ENCODE results near the gene TMC5.

The TMC5 gene

GRCh38 chr16:19478505-19478904 lies 60.8 kb downstream of the TMC5 start:
- DNase-seq (ENCODE audit: low spot score): no peak
- POLR2A ChIA-PET (ENCODE audit: low non-redundant PET): no interaction called here
- H3K27ac ChIP-seq: no peak overlapping the region
- CTCF ChIA-PET: interaction anchor here (0.6 kb wide), 1 partner anchor 429 kb away, joined by 4 read pairs; no protein-coding TSS in a partner anchor
- TF ChIP-seq CTCF (conservative IDR thresholded peaks at IDR 0.05; ENCODE audit: low read depth): no peak

- no peak overlapping the region for H3K27ac ChIP-seq
- ChIA-PET CTCF (interaction anchor here (0.6 kb wide), 1 partner anchor 428 kb away, joined by 4 read pairs; no protein-coding TSS in a partner anchor), POLR2A (ENCODE audit: low non-redundant PET) (no interaction called here)
- DNase-seq (ENCODE audit: low spot score): no peak
- TF ChIP-seq CTCF (conservative IDR thresholded peaks at IDR 0.05; ENCODE audit: low read depth): no peak
Observed at GRCh38 chr16:19479302-19479721, 61.6 kb downstream of the TMC5 start.

- no peak for TF ChIP-seq CTCF (conservative IDR thresholded peaks at IDR 0.05; ENCODE audit: low read depth)
- ChIA-PET POLR2A (ENCODE audit: low non-redundant PET) (no interaction called here), CTCF (interaction anchor here (0.8 kb wide), 1 partner anchor 394 kb away, joined by 3 read pairs; no protein-coding TSS in a partner anchor)
- DNase-seq (ENCODE audit: low spot score): no peak
- H3K27ac ChIP-seq: no peak overlapping the region
Observed at GRCh38 chr16:19481296-19481695, 63.6 kb downstream of the TMC5 start.

- no peak for DNase-seq (ENCODE audit: low spot score)
- POLR2A ChIA-PET (ENCODE audit: low non-redundant PET): no interaction called here
- no peak overlapping the region for H3K27ac ChIP-seq
- CTCF ChIA-PET: no interaction called here
- TF ChIP-seq CTCF (conservative IDR thresholded peaks at IDR 0.05; ENCODE audit: low read depth): no peak
Observed at GRCh38 chr16:19481769-19482168, 64.1 kb downstream of the TMC5 start.

GRCh38 chr16:19482291-19482690 lies 64.6 kb downstream of the TMC5 start:
- ChIA-PET CTCF (no interaction called here), POLR2A (ENCODE audit: low non-redundant PET) (no interaction called here)
- no peak for DNase-seq (ENCODE audit: low spot score)

GRCh38 chr16:19484096-19484495 lies 66.4 kb downstream of the TMC5 start:
- ChIA-PET CTCF (no interaction called here), POLR2A (ENCODE audit: low non-redundant PET) (no interaction called here)
- no peak for DNase-seq (ENCODE audit: low spot score)
- TF ChIP-seq CTCF (conservative IDR thresholded peaks at IDR 0.05; ENCODE audit: low read depth): no peak
- no peak overlapping the region for H3K27ac ChIP-seq

More at GRCh38 chr16:19482291-19482690, 64.6 kb downstream of the TMC5 start:
- no peak overlapping the region for H3K27ac ChIP-seq
- TF ChIP-seq CTCF (conservative IDR thresholded peaks at IDR 0.05; ENCODE audit: low read depth): no peak

- no peak overlapping the region for H3K27ac ChIP-seq
- ChIA-PET POLR2A (ENCODE audit: low non-redundant PET) (no interaction called here), CTCF (interaction anchor here (0.7 kb wide), 1 partner anchor 400 kb away, joined by 3 read pairs; no protein-coding TSS in a partner anchor)
- no peak for DNase-seq (ENCODE audit: low spot score)
- TF ChIP-seq CTCF (conservative IDR thresholded peaks at IDR 0.05; ENCODE audit: low read depth): no peak
Observed at GRCh38 chr16:19485611-19486010, 67.9 kb downstream of the TMC5 start.

Measured in RWPE1 (cell line).